GM19099 (cell line): ENCODE data around the gene TIMM23B.
"Not testable (repeated sequence)": the region's sequence is repeated elsewhere in the genome, so short reads cannot be mapped to it uniquely, and the experiment has no call there.

ENCODE experiments used
- POLR2A ChIP-seq: IDR thresholded peaks from 3 replicates; pipeline ENCODE4 v1.6.1; 2011; ENCODE audit warnings: low read depth; ENCODE audit not compliant: insufficient read length; ENCODE audit errors: extremely low read depth

Gene TIMM23B

GRCh38 chr10:49941447-49942338 lies at the start of gene TIMM23B, which contains the start of gene PARG:
TIMM23B (plus strand) TSS chr10:49942053; CDS start chr10:49942195, 142 bp downstream.
PARG (minus strand) TSS chr10:49942027; CDS start chr10:49941725, 302 bp downstream.
- TF ChIP-seq POLR2A, result peak; percentile 60

GRCh38 chr10:49988376-49988775 lies 46.5 kb downstream of the TIMM23B start, which contains the start of gene AGAP6:
AGAP6 (plus strand) TSS chr10:49988406; CDS start chr10:49988716, 310 bp downstream.
- TF ChIP-seq POLR2A, result not testable (repeated sequence)

- TF ChIP-seq POLR2A, result no peak
Measured at GRCh38 chr10:50021646-50022045, 79.8 kb downstream of the TIMM23B start.
